Calu3 (cell line): ENCODE results near the gene APRT. TPM values are rescaled to one million over a fixed set of nuclear protein-coding genes. Genes with fewer than 3 reads are reported as not detected.

Source experiments
- BruUV-seq: library from RNA; stranded (reverse); fragments of 400-500 nt; replicated peaks from 2 replicates; lab custom pipeline; 2021; lab: Mats Ljungman, UMichigan
- CTCF ChIA-PET: fragments of 300-600 bp; sonication (Branson Sonifier 250); formaldehyde crosslinking; loops from one replicate; lab custom pipeline; 2022; ENCODE audit warnings: antibody characterized with exemption; lab: Charles Lee
- DNase-seq: peaks from one replicate; pipeline ENCODE4 v3.0.0; 2022
- H3K27ac Mint-ChIP-seq: one replicate; pipeline ENCODE4 v1.8.0; 2022; ENCODE audit warnings: mixed read lengths; ENCODE audit not compliant: unreplicated experiment
- H3K27me3 Mint-ChIP-seq: one replicate; pipeline ENCODE4 v1.8.0; 2022; ENCODE audit warnings: mixed read lengths; ENCODE audit not compliant: unreplicated experiment
- H3K36me3 Mint-ChIP-seq: one replicate; pipeline ENCODE4 v1.8.0; 2022; ENCODE audit warnings: mild to moderate bottlenecking, moderate library complexity, mixed read lengths; ENCODE audit not compliant: insufficient read depth, unreplicated experiment
- H3K4me1 Mint-ChIP-seq: one replicate; pipeline ENCODE4 v1.8.0; 2022; ENCODE audit warnings: mild to moderate bottlenecking, low read depth, mixed read lengths; ENCODE audit not compliant: unreplicated experiment
- H3K4me3 Mint-ChIP-seq: one replicate; pipeline ENCODE4 v1.8.0; 2022; ENCODE audit warnings: mild to moderate bottlenecking, low read depth, moderate library complexity, mixed read lengths; ENCODE audit not compliant: unreplicated experiment
- H3K9me3 Mint-ChIP-seq: one replicate; pipeline ENCODE4 v1.8.0; 2022; ENCODE audit warnings: low read depth, mixed read lengths; ENCODE audit not compliant: unreplicated experiment
- intact Hi-C: fragments of 100-400 bp; cut with micrococcal nuclease; formaldehyde crosslinking; loops from one replicate; pipeline ENCODE4 v1.10.0; 2022; ENCODE audit not compliant: unreplicated experiment
- total RNA-seq: library from RNA; stranded (reverse); gene quantifications from 2 replicates; pipeline ENCODE4 v1.2.3, GENCODE V29; 2022
- TF ChIP-seq, protein P1 (sequence below): fragments of 200-600 bp; IDR thresholded peaks from one replicate; pipeline ENCODE4 v1.8.0; 2022; ENCODE audit warnings: antibody characterized with exemption; ENCODE audit not compliant: unreplicated experiment

APRT gene
- total RNA-seq, 1 experiment from 2014 or later = 203 TPM

GRCh38 chr16:88800277-88800592 is 11.5 kb downstream of the APRT start:
- intact Hi-C loops = no loop called here
- BruUV-seq = no TSS peak
- Mint-ChIP-seq H3K4me1 (no peaks in the 10 kb centered on the region), H3K36me3 (peaks cover 29% of the 10 kb centered on the region), H3K27ac (no peak overlapping the region), H3K27me3 (no peaks in the 10 kb centered on the region), H3K9me3 (no peaks in the 10 kb centered on the region), H3K4me3 (no peak overlapping the region)
- TF ChIP-seq, protein P1, sequence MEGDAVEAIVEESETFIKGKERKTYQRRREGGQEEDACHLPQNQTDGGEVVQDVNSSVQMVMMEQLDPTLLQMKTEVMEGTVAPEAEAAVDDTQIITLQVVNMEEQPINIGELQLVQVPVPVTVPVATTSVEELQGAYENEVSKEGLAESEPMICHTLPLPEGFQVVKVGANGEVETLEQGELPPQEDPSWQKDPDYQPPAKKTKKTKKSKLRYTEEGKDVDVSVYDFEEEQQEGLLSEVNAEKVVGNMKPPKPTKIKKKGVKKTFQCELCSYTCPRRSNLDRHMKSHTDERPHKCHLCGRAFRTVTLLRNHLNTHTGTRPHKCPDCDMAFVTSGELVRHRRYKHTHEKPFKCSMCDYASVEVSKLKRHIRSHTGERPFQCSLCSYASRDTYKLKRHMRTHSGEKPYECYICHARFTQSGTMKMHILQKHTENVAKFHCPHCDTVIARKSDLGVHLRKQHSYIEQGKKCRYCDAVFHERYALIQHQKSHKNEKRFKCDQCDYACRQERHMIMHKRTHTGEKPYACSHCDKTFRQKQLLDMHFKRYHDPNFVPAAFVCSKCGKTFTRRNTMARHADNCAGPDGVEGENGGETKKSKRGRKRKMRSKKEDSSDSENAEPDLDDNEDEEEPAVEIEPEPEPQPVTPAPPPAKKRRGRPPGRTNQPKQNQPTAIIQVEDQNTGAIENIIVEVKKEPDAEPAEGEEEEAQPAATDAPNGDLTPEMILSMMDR = no peak
- CTCF ChIA-PET = no interaction called here
- no peak for DNase-seq

DNA sequence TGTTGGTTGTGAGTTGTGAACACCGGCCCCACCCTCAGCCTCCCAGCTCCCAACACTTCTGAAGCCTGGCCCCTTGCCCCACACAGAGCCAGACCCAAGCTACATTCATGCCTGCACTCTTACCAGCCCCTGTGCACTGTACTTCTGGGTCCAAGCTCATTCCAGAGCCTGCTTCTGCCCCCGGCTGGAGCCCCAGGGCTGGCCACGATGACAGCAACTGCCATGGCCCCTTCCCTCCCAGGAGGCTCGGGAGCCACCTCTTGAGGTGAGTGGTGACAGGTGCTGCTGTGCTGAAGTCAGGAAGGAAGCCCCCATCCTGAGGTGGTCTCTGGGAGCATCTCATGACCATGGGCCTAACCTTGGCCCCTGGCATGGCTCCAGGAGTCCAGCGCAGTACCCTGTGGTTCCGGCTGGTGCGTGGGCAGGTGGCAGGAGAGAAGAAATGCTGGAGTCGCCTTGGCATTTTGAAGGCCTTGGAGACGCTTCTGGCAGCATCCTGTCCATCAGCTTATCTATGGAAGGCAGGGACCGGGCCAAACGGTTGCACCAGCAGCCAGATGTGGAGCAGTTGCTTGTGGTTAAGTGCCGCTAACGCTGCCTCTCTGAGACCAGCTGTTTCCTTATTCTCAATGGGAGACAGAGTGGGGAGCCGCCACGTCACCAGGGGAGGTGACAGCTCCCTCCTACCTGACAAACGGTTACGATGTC is 12.0 kb downstream of the APRT start:
- intact Hi-C loops = no loop called here
- no peak for DNase-seq
- no TSS peak for BruUV-seq
- no peak overlapping the region for H3K4me3 Mint-ChIP-seq
- no peaks in the 10 kb centered on the region for H3K27me3 Mint-ChIP-seq
- no peaks in the 10 kb centered on the region for H3K9me3 Mint-ChIP-seq
- H3K36me3 Mint-ChIP-seq = peaks cover 24% of the 10 kb centered on the region
- H3K4me1 Mint-ChIP-seq = no peaks in the 10 kb centered on the region
- H3K27ac Mint-ChIP-seq = no peak overlapping the region
- TF ChIP-seq, protein P1 = no peak
- CTCF ChIA-PET = interaction anchor here (0.8 kb wide), 1 partner anchor 62 kb away, joined by 3 read pairs; no protein-coding TSS in a partner anchor

GRCh38 chr16:88798772-88799455 is 12.8 kb downstream of the APRT start:
- Mint-ChIP-seq H3K36me3 (peaks cover 16% of the 10 kb centered on the region), H3K27me3 (no peaks in the 10 kb centered on the region), H3K27ac (no peak overlapping the region), H3K9me3 (no peaks in the 10 kb centered on the region), H3K4me1 (no peaks in the 10 kb centered on the region), H3K4me3 (no peak overlapping the region)
- DNase-seq = no peak
- TF ChIP-seq, protein P1 = no peak
- CTCF ChIA-PET = interaction anchor here (0.6 to 0.8 kb wide), 2 partner anchors 50 to 62 kb away, joined by 3 to 4 read pairs; no protein-coding TSS in a partner anchor
- intact Hi-C loops = no loop called here
- no TSS peak for BruUV-seq

GRCh38 chr16:88798073-88798472 is 13.7 kb downstream of the APRT start:
- BruUV-seq = no TSS peak
- TF ChIP-seq, protein P1 = no peak
- intact Hi-C loops = no loop called here
- Mint-ChIP-seq H3K36me3 (peaks cover 7% of the 10 kb centered on the region), H3K9me3 (no peaks in the 10 kb centered on the region), H3K4me3 (no peak overlapping the region), H3K4me1 (no peaks in the 10 kb centered on the region), H3K27ac (no peak overlapping the region), H3K27me3 (peaks cover 7% of the 10 kb centered on the region)
- no peak for DNase-seq
- CTCF ChIA-PET = no interaction called here
